Measurements from ENCODE around the gene SMIM5. TPM values are rescaled to one million over a fixed set of nuclear protein-coding genes. Genes with fewer than 3 reads are reported as not detected.

SMIM5 gene
- total and polyA plus RNA-seq, 8 donors: 0.55 to 15.3 (median 0.86) TPM

DNA sequence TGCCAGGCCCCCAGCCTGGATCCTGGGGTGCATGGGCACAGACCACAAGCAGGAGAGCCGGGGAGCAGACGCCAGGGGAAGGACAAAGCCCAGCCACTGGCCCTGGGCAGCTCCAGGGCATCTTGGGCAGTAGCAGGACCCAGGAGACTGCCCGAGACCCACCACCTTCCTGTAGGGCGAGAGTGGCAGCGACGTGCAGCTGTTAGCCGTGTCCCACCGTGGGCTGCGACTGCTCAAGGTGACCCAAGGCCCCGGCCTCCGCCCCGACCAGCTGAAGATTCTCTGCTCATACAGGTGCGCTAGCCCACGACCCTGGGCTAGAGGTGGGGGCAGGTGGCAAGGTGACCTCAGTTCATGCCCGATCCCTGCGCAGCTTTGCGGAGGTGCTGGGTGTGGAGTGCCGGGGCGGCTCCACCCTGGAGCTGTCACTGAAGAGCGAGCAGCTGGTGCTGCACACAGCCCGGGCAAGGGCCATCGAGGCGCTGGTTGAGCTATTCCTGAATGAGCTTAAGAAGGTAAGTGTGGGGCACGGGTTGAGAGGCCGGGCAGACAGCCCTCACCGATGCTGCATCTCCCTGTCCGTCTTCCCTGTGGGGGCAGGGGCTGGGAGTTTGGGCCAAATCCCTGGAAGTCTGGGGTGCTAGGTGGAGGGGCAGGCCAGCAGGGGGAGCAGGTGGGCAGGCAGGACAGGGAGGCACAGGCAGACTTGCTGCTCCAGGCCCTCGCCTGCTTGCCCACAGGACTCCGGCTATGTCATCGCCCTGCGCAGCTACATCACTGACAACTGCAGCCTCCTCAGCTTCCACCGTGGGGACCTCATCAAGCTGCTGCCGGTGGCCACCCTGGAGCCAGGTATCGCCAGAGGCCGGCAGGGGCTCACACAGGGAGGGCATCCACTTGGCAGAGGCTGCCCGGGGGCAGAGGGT lies 13.5 kb upstream of the SMIM5 start:
- H3K4me1 ChIP-seq: no peaks in the 10 kb centered on the region
- no peaks in the 10 kb centered on the region for H3K9me3 ChIP-seq
- DNase-seq (peak in 2 of 6 donors; percentile 34 to 74), ATAC-seq (peak in 3 of 4 donors; percentile 20 to 59 (median 51)), FAIRE-seq (no peak)
- intact Hi-C loops (cut with DNase I): no loop called here
- no peaks in the 10 kb centered on the region for H3K36me3 ChIP-seq
- 62 to 63% methylated on average over 36 of the region's 36 CpGs for WGBS, 2 donors
- TF ChIP-seq, protein P1, sequence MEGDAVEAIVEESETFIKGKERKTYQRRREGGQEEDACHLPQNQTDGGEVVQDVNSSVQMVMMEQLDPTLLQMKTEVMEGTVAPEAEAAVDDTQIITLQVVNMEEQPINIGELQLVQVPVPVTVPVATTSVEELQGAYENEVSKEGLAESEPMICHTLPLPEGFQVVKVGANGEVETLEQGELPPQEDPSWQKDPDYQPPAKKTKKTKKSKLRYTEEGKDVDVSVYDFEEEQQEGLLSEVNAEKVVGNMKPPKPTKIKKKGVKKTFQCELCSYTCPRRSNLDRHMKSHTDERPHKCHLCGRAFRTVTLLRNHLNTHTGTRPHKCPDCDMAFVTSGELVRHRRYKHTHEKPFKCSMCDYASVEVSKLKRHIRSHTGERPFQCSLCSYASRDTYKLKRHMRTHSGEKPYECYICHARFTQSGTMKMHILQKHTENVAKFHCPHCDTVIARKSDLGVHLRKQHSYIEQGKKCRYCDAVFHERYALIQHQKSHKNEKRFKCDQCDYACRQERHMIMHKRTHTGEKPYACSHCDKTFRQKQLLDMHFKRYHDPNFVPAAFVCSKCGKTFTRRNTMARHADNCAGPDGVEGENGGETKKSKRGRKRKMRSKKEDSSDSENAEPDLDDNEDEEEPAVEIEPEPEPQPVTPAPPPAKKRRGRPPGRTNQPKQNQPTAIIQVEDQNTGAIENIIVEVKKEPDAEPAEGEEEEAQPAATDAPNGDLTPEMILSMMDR (IDR thresholded peaks at IDR 0.05): peak in 3 of 4 donors; percentile 12 to 14 (median 14)
- H3K27ac ChIP-seq: no peak overlapping the region
- H3K27me3 ChIP-seq: no peaks in the 10 kb centered on the region
- H3K4me3 ChIP-seq: no peak overlapping the region

GRCh38 chr17:75621489-75621888 lies 11.7 kb upstream of the SMIM5 start:
- no peak for DNase-seq
- intact Hi-C loops (cut with DNase I): no loop called here
- no peaks in the 10 kb centered on the region for H3K4me1 ChIP-seq
- no peaks in the 10 kb centered on the region for H3K9me3 ChIP-seq
- no peak overlapping the region for H3K4me3 ChIP-seq
- no peak overlapping the region for H3K27ac ChIP-seq
- no peak for ATAC-seq
- FAIRE-seq: no peak
- 58 to 60% methylated on average over 3 to 4 of the region's 4 CpGs for WGBS, 2 donors
- H3K27me3 ChIP-seq: no peaks in the 10 kb centered on the region
- TF ChIP-seq, protein P1 (IDR thresholded peaks at IDR 0.05): no peak
- no peaks in the 10 kb centered on the region for H3K36me3 ChIP-seq

DNA sequence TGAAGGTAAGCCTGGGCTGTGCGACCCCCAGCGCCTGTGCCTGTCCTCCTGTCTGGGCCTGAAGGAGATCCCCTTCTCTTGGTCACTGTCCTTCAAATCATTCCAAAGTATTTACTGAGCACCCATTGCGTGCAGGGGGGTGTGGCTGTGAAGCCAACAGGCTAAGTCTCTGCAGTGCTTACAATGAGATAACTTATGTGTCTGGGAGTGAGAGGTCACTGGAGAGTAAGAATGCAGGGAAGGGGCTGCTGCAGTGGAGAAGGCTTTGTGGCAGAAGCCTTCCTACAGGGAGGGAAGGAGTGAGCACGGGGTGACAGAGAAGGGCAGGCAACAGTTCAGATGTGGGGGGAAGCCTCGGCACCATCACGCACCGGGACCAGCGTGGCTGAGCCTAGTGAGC lies 11.2 kb upstream of the SMIM5 start:
- no peaks in the 10 kb centered on the region for H3K9me3 ChIP-seq
- intact Hi-C loops (cut with DNase I): no loop called here
- FAIRE-seq (no peak), DNase-seq (no peak), ATAC-seq (no peak)
- no peaks in the 10 kb centered on the region for H3K27me3 ChIP-seq
- no peaks in the 10 kb centered on the region for H3K36me3 ChIP-seq
- TF ChIP-seq, protein P1 (IDR thresholded peaks at IDR 0.05): no peak
- no peak overlapping the region for H3K27ac ChIP-seq
- WGBS, 2 donors: 59 to 69% methylated on average over 8 of the region's 8 CpGs
- H3K4me1 ChIP-seq: no peaks in the 10 kb centered on the region
- H3K4me3 ChIP-seq: no peak overlapping the region

- DNase-seq (no peak), FAIRE-seq (no peak), ATAC-seq (no peak)
- H3K4me1 ChIP-seq: no peaks in the 10 kb centered on the region
- no peaks in the 10 kb centered on the region for H3K27me3 ChIP-seq
- no peak overlapping the region for H3K27ac ChIP-seq
- TF ChIP-seq, protein P1 (IDR thresholded peaks at IDR 0.05): no peak
- 65 to 77% methylated on average over 15 of the region's 15 CpGs for WGBS, 2 donors
- no peaks in the 10 kb centered on the region for H3K9me3 ChIP-seq
- H3K4me3 ChIP-seq: no peak overlapping the region
- intact Hi-C loops (cut with DNase I): no loop called here
- H3K36me3 ChIP-seq: no peaks in the 10 kb centered on the region
Measured at GRCh38 chr17:75622771-75623273, 10.4 kb upstream of the SMIM5 start.

- Histone ChIP-seq H3K27ac (no peak overlapping the region), H3K36me3 (no peaks in the 10 kb centered on the region), H3K9me3 (no peaks in the 10 kb centered on the region), H3K4me1 (no peaks in the 10 kb centered on the region), H3K4me3 (no peak overlapping the region), H3K27me3 (no peaks in the 10 kb centered on the region)
- DNase-seq: no peak
- no peak for ATAC-seq
- 72 to 77% methylated on average over 9 of the region's 9 CpGs for WGBS, 2 donors
- FAIRE-seq: no peak
- intact Hi-C loops (cut with DNase I): no loop called here
- TF ChIP-seq, protein P1 (IDR thresholded peaks at IDR 0.05): no peak
Measured at GRCh38 chr17:75623386-75623785, 9.8 kb upstream of the SMIM5 start.

Measured in pancreas (tissue), 10 donors.